ENCODE data around the gene PHOX2A.

Gene PHOX2A

DNA sequence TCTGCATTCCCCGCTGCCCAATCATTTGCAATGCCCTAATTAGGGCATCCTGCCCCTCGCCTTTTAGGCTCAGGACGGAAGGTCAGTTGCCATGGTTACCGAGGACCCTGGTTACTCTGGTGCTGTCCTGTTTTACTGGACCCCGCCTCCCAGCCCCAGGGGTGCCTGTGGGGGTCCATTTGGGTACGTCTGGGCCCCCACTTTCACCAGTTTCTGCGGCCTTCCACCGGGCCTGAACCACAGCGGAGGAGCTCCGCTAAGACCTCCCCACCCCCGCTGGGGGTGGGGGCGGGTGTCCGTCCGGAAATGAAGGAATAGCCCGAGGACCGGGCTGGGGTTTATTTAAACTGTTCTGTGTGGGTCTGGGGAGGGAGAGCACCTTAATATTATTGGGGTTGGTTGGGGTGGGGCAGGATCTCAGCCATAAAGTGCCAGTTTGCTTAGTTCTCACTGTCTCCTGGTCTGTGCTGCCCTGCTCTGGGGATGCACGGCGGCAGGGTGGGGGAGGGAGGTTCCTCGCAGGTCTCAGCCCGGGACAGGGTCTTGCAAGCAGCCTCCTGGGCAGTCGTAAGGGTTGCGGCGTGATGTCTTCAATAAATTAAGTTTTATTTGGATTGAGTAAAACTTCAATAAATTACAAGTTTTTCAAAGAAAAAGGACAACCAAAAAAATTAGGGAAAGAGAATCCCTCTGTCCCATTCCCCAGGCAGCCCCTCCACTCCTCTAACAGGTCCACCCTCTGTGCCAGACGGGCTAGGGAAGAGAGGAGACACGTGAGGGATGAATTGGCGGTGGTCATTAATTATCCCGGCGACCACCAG lies 5.3 kb downstream of the PHOX2A start:
- DNase-seq (ENCODE audit: low read depth) = no peak
- H3K4me3 ChIP-seq (ENCODE audit: control insufficient read depth, low read depth, low read length) = no peak overlapping the region
- TF ChIP-seq, protein P1, sequence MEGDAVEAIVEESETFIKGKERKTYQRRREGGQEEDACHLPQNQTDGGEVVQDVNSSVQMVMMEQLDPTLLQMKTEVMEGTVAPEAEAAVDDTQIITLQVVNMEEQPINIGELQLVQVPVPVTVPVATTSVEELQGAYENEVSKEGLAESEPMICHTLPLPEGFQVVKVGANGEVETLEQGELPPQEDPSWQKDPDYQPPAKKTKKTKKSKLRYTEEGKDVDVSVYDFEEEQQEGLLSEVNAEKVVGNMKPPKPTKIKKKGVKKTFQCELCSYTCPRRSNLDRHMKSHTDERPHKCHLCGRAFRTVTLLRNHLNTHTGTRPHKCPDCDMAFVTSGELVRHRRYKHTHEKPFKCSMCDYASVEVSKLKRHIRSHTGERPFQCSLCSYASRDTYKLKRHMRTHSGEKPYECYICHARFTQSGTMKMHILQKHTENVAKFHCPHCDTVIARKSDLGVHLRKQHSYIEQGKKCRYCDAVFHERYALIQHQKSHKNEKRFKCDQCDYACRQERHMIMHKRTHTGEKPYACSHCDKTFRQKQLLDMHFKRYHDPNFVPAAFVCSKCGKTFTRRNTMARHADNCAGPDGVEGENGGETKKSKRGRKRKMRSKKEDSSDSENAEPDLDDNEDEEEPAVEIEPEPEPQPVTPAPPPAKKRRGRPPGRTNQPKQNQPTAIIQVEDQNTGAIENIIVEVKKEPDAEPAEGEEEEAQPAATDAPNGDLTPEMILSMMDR (conservative IDR thresholded peaks at IDR 0.05; ENCODE audit: control insufficient read depth, insufficient read depth, low read depth, low read length) = no peak

DNA sequence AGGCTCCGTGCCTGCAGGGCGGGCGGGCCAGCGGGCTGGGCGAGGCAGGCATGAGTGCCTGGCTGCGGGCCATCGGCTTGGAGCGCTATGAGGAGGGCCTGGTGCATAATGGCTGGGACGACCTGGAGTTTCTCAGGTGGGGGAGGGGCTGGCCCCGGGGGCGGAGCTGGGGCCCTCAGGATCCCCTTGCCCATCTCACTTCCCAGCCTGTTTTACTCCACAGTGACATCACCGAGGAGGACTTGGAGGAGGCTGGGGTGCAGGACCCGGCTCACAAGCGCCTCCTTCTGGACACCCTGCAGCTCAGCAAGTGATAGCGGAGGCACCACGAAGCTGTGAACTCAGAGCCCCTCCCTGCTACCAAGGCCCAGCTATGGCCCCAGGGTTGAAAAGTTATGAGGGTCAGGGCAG lies 5.9 kb downstream of the PHOX2A start:
- TF ChIP-seq, protein P1 (conservative IDR thresholded peaks at IDR 0.05; ENCODE audit: control insufficient read depth, insufficient read depth, low read depth, low read length) = peak; percentile 77
- H3K4me3 ChIP-seq (ENCODE audit: control insufficient read depth, low read depth, low read length) = no peak overlapping the region
- peak; percentile 77 for DNase-seq (ENCODE audit: low read depth)

DNA sequence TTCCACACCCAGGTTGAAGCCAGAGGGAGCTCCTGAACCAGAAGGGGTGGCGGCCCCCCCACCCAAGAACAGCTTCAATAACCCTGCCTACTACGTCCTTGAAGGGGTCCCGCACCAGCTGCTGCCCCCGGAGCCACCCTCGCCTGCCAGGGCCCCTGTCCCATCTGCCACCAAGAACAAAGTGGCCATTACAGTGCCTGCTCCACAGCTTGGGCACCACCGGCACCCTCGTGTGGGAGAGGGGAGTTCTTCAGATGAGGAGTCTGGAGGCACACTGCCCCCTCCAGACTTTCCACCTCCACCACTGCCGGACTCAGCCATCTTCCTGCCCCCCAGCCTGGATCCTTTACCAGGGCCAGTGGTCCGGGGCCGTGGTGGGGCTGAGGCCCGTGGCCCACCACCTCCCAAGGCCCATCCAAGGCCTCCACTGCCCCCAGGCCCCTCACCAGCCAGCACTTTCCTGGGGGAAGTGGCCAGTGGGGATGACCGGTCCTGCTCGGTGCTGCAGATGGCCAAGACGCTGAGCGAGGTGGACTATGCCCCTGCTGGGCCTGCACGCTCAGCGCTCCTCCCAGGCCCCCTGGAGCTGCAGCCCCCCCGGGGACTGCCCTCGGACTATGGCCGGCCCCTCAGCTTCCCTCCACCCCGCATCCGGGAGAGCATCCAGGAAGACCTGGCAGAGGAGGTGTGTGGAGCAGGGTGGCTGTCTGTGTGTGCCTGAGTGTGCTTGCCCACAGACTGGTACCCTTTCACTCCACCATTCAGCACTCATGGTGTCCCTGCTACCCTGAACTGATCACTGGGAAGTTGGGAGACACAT lies 6.7 kb downstream of the PHOX2A start:
- no peak overlapping the region for H3K4me3 ChIP-seq (ENCODE audit: control insufficient read depth, low read depth, low read length)
- no peak for DNase-seq (ENCODE audit: low read depth)
- TF ChIP-seq, protein P1 (conservative IDR thresholded peaks at IDR 0.05; ENCODE audit: control insufficient read depth, insufficient read depth, low read depth, low read length) = no peak

DNA sequence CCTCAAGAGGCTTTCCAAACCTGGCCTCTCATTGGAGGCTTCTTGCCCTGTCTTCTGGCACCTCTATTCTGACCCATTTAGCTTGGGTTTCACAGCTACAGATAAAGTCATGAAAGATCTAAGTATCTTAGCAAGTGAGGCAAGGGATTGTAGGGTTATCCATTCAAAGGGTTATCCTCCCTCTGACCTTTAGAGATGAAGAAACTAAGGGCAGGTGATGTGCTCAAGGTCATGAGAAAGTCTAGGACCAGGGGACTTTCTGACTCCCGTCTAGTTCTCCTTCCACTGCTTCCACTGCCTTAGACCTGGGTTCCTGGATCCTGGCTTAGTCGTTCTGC lies 7.2 kb downstream of the PHOX2A start:
- TF ChIP-seq, protein P1 (conservative IDR thresholded peaks at IDR 0.05; ENCODE audit: control insufficient read depth, insufficient read depth, low read depth, low read length) = no peak
- H3K4me3 ChIP-seq (ENCODE audit: control insufficient read depth, low read depth, low read length) = no peak overlapping the region
- no peak for DNase-seq (ENCODE audit: low read depth)

DNA sequence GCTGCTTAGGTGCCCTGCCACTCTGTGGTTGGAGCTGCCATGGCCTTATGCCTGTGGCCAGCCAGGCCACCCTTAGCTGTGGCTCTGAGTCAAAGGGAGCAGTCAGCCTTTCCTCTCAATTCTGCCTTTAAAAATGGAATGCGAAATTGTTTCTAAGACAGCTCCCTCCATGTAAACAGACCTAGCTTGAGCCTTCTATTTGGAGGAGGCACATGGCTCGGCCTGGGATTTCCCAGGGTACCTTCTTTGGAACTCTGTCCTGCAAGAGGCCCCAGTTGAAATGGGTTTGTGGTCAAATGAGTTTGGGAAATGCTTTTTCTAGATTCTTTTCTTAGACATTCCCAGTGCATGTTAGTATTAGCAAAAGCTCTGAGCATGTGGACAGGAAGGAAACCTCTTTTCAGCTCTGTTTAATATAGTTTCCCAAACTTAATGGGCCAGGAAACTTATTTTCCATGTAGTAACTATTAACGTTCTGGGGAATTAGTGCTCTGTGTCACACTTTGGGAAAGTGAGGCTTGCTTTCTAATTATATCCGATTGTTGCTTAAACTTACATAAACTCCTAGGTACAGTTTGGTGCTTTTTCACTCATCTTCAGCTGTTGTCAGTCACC lies 7.8 kb downstream of the PHOX2A start:
- DNase-seq (ENCODE audit: low read depth) = no peak
- TF ChIP-seq, protein P1 (conservative IDR thresholded peaks at IDR 0.05; ENCODE audit: control insufficient read depth, insufficient read depth, low read depth, low read length) = no peak
- H3K4me3 ChIP-seq (ENCODE audit: control insufficient read depth, low read depth, low read length) = no peak overlapping the region

DNA sequence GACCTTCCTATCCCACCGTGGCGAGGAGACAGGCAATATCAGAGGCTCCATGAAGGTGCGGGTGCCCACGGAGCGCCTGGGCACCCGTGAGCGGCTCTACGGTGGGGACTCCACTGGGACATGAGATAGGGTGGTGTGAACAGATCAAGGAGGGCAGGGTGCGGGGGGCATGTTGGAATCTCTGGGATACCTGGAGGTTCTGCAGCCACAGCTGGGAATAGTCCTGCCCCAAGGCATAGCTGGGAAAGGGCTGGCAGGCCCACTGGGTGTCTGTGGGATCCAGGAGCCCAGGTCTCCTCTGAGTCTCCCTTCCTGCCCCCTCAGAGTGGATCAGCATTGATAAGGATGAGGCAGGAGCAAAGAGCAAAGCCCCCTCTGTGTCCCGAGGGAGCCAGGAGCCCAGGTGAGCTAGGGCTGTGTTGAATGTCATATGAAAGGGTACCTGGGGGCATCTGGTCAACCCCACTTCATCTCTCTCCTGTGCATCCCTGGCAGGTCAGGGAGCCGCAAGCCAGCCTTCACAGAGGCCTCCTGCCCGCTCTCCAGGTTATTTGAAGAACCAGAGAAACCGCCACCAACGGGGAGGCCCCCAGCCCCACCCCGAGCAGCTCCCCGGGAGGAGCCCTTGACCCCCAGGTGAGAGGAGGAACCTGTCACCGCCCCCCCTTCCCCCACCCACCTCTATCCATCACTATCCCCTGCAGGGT lies 8.5 kb downstream of the PHOX2A start:
- TF ChIP-seq, protein P1 (conservative IDR thresholded peaks at IDR 0.05; ENCODE audit: control insufficient read depth, insufficient read depth, low read depth, low read length) = no peak
- H3K4me3 ChIP-seq (ENCODE audit: control insufficient read depth, low read depth, low read length) = no peak overlapping the region
- DNase-seq (ENCODE audit: low read depth) = no peak
